H1 (cell line): Measurements from ENCODE around the gene MYDGF. TPM values are rescaled to one million over a fixed set of nuclear protein-coding genes. Genes with fewer than 3 reads are reported as not detected.

Experiments used
- CTCF ChIA-PET: fragments of 300-600 bp; sonication (Branson Sonifier 250); formaldehyde crosslinking; loops from one replicate; lab custom pipeline; 2021; ENCODE audit not compliant: partially characterized antibody; lab: Charles Lee
- POLR2A ChIA-PET: fragments of 300-600 bp; sonication (Branson Sonifier 250); formaldehyde crosslinking; loops from one replicate; lab custom pipeline; 2021; ENCODE audit warnings: inconsistent platforms; ENCODE audit not compliant: partially characterized antibody; lab: Charles Lee
- DNase-seq, 2 experiments: peaks; one replicate each; pipeline versions ENCODE4 v3.0.0 to v3.0.0-alpha.2; 2010 to 2022; ENCODE audit warnings: low spot score in 2 of 2, low read depth in 1 of 2, mixed read lengths in 1 of 2
- FAIRE-seq: peaks from 2 replicates; lab custom pipeline; 2011; peaks lifted over from hg19 to GRCh38; lab: Jason Lieb, UNC
- H2AFZ ChIP-seq: 2 replicates; pipeline ENCODE4 v1.8.1; 2012; ENCODE audit warnings: low read length, inconsistent platforms
- H2AK5ac ChIP-seq: 2 replicates; pipeline ENCODE4 v1.6.1; 2013; ENCODE audit warnings: low read depth, low read length
- H2BK120ac ChIP-seq: replicated peaks from 2 replicates; pipeline ENCODE3; 2013; ENCODE audit warnings: low read depth, low read length, inconsistent platforms
- H2BK12ac ChIP-seq: 2 replicates; pipeline ENCODE4 v1.6.1; 2013; ENCODE audit warnings: low read depth, low read length
- H2BK15ac ChIP-seq: 2 replicates; pipeline ENCODE4 v1.6.1; 2013; ENCODE audit warnings: low read length
- H2BK20ac ChIP-seq: 2 replicates; pipeline ENCODE4 v1.6.1; 2013; ENCODE audit warnings: low read length
- H2BK5ac ChIP-seq: 2 replicates; pipeline ENCODE4 v1.6.1; 2013; ENCODE audit warnings: low read depth, low read length
- H3K14ac ChIP-seq: 2 replicates; pipeline ENCODE4 v1.6.1; 2013; ENCODE audit warnings: inconsistent platforms; ENCODE audit not compliant: insufficient read length
- H3K18ac ChIP-seq: 2 replicates; pipeline ENCODE4 v1.6.1; 2013; ENCODE audit warnings: low read length; ENCODE audit errors: extremely low read depth
- H3K23ac ChIP-seq: 2 replicates; pipeline ENCODE4 v1.6.1; 2013; ENCODE audit warnings: inconsistent platforms; ENCODE audit not compliant: insufficient read length
- H3K23me2 ChIP-seq: 2 replicates; pipeline ENCODE4 v1.6.1; 2013; ENCODE audit warnings: low read depth, low read length
- H3K27ac ChIP-seq: 2 replicates; pipeline ENCODE4 v1.6.1; 2011; ENCODE audit warnings: low read depth, low read length, inconsistent platforms
- H3K27me3 ChIP-seq, 4 experiments: replicated peaks in 1 of 4; 1 replicate in 1 of 4; 2 replicates in 3 of 4; pipeline versions ENCODE4 v1.6.1 to v1.8.1; 2011 to 2013; ENCODE audit warnings: low read length in 3 of 4, mild to moderate bottlenecking in 3 of 4, inconsistent platforms in 2 of 4, mixed read lengths in 2 of 4, moderate library complexity in 1 of 4; ENCODE audit not compliant: control insufficient read depth in 3 of 4, insufficient read depth in 3 of 4; ENCODE audit errors: extremely low read depth in 1 of 4
- H3K36me3 ChIP-seq, 4 experiments: 2 replicates each; pipeline versions ENCODE4 v1.6.1 to v1.8.1; 2011 to 2013; ENCODE audit warnings: mild to moderate bottlenecking in 4 of 4, low read length in 3 of 4, moderate library complexity in 2 of 4, control low read depth in 1 of 4, inconsistent platforms in 1 of 4; ENCODE audit not compliant: insufficient read depth in 4 of 4, control insufficient read depth in 2 of 4
- H3K4ac ChIP-seq: replicated peaks from 2 replicates; pipeline ENCODE3; 2013; ENCODE audit warnings: low read length, low read depth, mixed read lengths, inconsistent platforms; ENCODE audit not compliant: insufficient read length
- H3K4me1 ChIP-seq, 4 experiments: replicated peaks in 1 of 4; 1 replicate in 1 of 4; 2 replicates in 3 of 4; pipeline versions ENCODE4 v1.6.1 to v1.8.1; 2011 to 2013; ENCODE audit warnings: low read length in 3 of 4, inconsistent platforms in 2 of 4, mixed read lengths in 1 of 4; ENCODE audit not compliant: insufficient read depth in 4 of 4, control insufficient read depth in 3 of 4
- H3K4me2 ChIP-seq, 2 experiments: 2 replicates each; pipeline versions ENCODE4 v1.6.1 to v1.8.1; 2011 to 2013; ENCODE audit warnings: low read depth in 2 of 2, low read length in 2 of 2, control low read depth in 1 of 2, inconsistent platforms in 1 of 2, mild to moderate bottlenecking in 1 of 2; ENCODE audit not compliant: insufficient read depth in 1 of 2
- H3K4me3 ChIP-seq, 4 experiments: fragments of 200-600, 300-600 bp in 1 of 4; sonication (generic), shearing (Covaris generic), sonication (Bioruptor Twin) in 1 of 4; 2 replicates each; pipeline versions ENCODE4 v1.5.1 to v1.8.1; 2011 to 2016; ENCODE audit warnings: low read length in 4 of 4, low read depth in 3 of 4, control low read depth in 2 of 4, inconsistent platforms in 2 of 4, mild to moderate bottlenecking in 2 of 4, mixed read lengths in 1 of 4, moderate library complexity in 1 of 4; ENCODE audit not compliant: insufficient read depth in 2 of 4; ENCODE audit errors: extremely low read depth in 1 of 4
- H3K56ac ChIP-seq: replicated peaks from 2 replicates; pipeline ENCODE3; 2013; ENCODE audit warnings: low read depth, mild to moderate bottlenecking, mixed read lengths, low read length, inconsistent platforms; ENCODE audit not compliant: insufficient read length
- H3K79me1 ChIP-seq: 2 replicates; pipeline ENCODE4 v1.6.1; 2013; ENCODE audit warnings: low read depth, low read length, control low read depth
- H3K79me2 ChIP-seq, 2 experiments: 2 replicates each; pipeline versions ENCODE4 v1.6.1 to v1.8.1; 2012 to 2013; ENCODE audit warnings: low read length in 2 of 2, mild to moderate bottlenecking in 2 of 2, inconsistent platforms in 1 of 2; ENCODE audit not compliant: insufficient read depth in 2 of 2, control insufficient read depth in 1 of 2
- H3K9ac ChIP-seq, 4 experiments: replicated peaks in 1 of 4; 1 replicate in 1 of 4; 2 replicates in 3 of 4; pipeline versions ENCODE4 v1.6.1 to v1.8.1; 2011 to 2013; ENCODE audit warnings: low read depth in 3 of 4, low read length in 3 of 4, control low read depth in 2 of 4, mild to moderate bottlenecking in 2 of 4, moderate library complexity in 2 of 4, inconsistent platforms in 1 of 4; ENCODE audit errors: extremely low read depth in 1 of 4
- H3K9me3 ChIP-seq, 2 experiments: 2 replicates each; pipeline versions ENCODE4 v1.6.1 to v1.8.1; 2012 to 2013; ENCODE audit warnings: mild to moderate bottlenecking in 2 of 2, moderate library complexity in 2 of 2, control low read depth in 1 of 2, inconsistent platforms in 1 of 2, low read depth in 1 of 2, low read length in 1 of 2, mixed read lengths in 1 of 2; ENCODE audit not compliant: insufficient read depth in 2 of 2
- H4K20me1 ChIP-seq, 2 experiments: replicated peaks in 1 of 2; 2 replicates each; pipeline versions ENCODE3 to v1.8.1; 2011 to 2013; ENCODE audit warnings: inconsistent platforms in 2 of 2, low read length in 2 of 2, mild to moderate bottlenecking in 1 of 2; ENCODE audit not compliant: insufficient read depth in 2 of 2, control insufficient read depth in 1 of 2
- H4K5ac ChIP-seq: 2 replicates; pipeline ENCODE4 v1.6.1; 2013; ENCODE audit warnings: low read length, low read depth, mixed read lengths, inconsistent platforms; ENCODE audit not compliant: insufficient read length
- H4K8ac ChIP-seq: 2 replicates; pipeline ENCODE4 v1.8.0; 2013; ENCODE audit warnings: mild to moderate bottlenecking, moderate library complexity, low read length, inconsistent platforms; ENCODE audit not compliant: insufficient read depth; ENCODE audit errors: extremely low read depth
- H4K91ac ChIP-seq: replicated peaks from 2 replicates; pipeline ENCODE3; 2013; ENCODE audit warnings: low read length, mixed read lengths, inconsistent platforms; ENCODE audit not compliant: insufficient read length
- ATF2 ChIP-seq: IDR thresholded peaks from 2 replicates; pipeline ENCODE4 v1.6.1; 2012; ENCODE audit warnings: low read length, inconsistent platforms
- BRCA1 ChIP-seq: IDR thresholded peaks from 2 replicates; pipeline ENCODE4 v1.6.1; 2012; ENCODE audit warnings: low read depth, low read length, improper control_type of control experiment
- FOSL1 ChIP-seq: IDR thresholded peaks from 2 replicates; pipeline ENCODE4 v1.6.1; 2011; ENCODE audit warnings: mild to moderate bottlenecking, low read depth, low read length, moderate library complexity; ENCODE audit not compliant: insufficient read depth
- SP1 ChIP-seq: IDR thresholded peaks from 2 replicates; pipeline ENCODE4 v1.6.1; 2011; ENCODE audit warnings: low read depth, low read length
- TCF12 ChIP-seq: IDR thresholded peaks from 2 replicates; pipeline ENCODE4 v1.6.1; 2011; ENCODE audit warnings: low read depth, mild to moderate bottlenecking, low read length
- YY1 ChIP-seq: IDR thresholded peaks from 2 replicates; pipeline ENCODE4 v1.6.1; 2011; ENCODE audit warnings: low read depth, mild to moderate bottlenecking, low read length
- WGBS, 2 experiments: shearing (Covaris generic) in 1 of 2; methylation state at CpG; one replicate each; pipeline versions ENCODE4 v1.1.6 to v1.1.7; 2013 to 2015; ENCODE audit warnings: low lambda C conversion rate in 2 of 2, mixed read lengths in 2 of 2, inconsistent platforms in 1 of 2, low coverage in 1 of 2, missing lambda C conversion rate in 1 of 2; ENCODE audit not compliant: insufficient replicate concordance in 2 of 2, insufficient coverage in 1 of 2, insufficient read length in 1 of 2; ENCODE audit errors: extremely low coverage in 1 of 2, missing lambda C conversion rate in 1 of 2; 5-methylcytosine and 5-hydroxymethylcytosine counted together
- polyA plus RNA-seq, 7 experiments: library from polyadenylated mRNA; depleted of rRNA in 3 of 7; stranded (reverse) in 5 of 7; unstranded in 2 of 7; fragments of >200 nt in 5 of 7; fragments of 200-250 nt in 2 of 7; gene quantifications; 1 replicate in 5 of 7; 2 replicates in 1 of 7; 4 replicates in 1 of 7; pipeline versions ENCODE4 v1.2.1 to v1.2.3, GENCODE V29; 2011 to 2013; ENCODE audit warnings: missing spikeins in 2 of 7, mixed read lengths in 2 of 7
- total RNA-seq: library from RNA; stranded (reverse); fragmentation: NEBNext Ultra II Directional; extraction: Animal tissue kit (Norgen Biotek cat#: 25700); gene quantifications from 2 replicates; pipeline ENCODE4 v1.2.1, GENCODE V29; 2021

MYDGF gene
- total and polyA plus RNA-seq, 2 of the 8 experiments (the other 6 are each of a cell fraction or from before 2014, with no cell fraction given), result 40.6 to 51.1 TPM

- Histone ChIP-seq H3K27ac (no peak overlapping the region), H4K5ac (no peak overlapping the region), H2BK12ac (no peak overlapping the region), H2BK15ac (no peak overlapping the region), H3K9ac (no peak overlapping the region), H4K20me1 (peaks cover 0 to 8% of the 10 kb centered on the region in 2 experiments), H3K4me1 (no peaks in the 10 kb centered on the region), H2AK5ac (no peak overlapping the region), H2BK20ac (no peak overlapping the region), H3K36me3 (peaks cover 2 to 10% (median 8%) of the 10 kb centered on the region in 4 experiments; a peak in 6 of 8 replicates), H2BK120ac (no peak overlapping the region), H4K8ac (no peak overlapping the region), H3K23ac (no peak overlapping the region), H3K4me3 (no peak overlapping the region), H3K14ac (no peak overlapping the region), H3K4me2 (no peak overlapping the region), H3K18ac (no peak overlapping the region), H4K91ac (no peak overlapping the region), H3K9me3 (no peaks in the 10 kb centered on the region), H3K79me1 (no peaks in the 10 kb centered on the region; the same call in 1 of the 2 replicates), H3K27me3 (no peaks in the 10 kb centered on the region), H2AFZ (no peak overlapping the region), H3K4ac (no peak overlapping the region), H2BK5ac (no peak overlapping the region), H3K23me2 (peaks cover 2% of the 10 kb centered on the region; the same call in 1 of the 2 replicates), H3K79me2 (no peaks in the 10 kb centered on the region), H3K56ac (no peak overlapping the region)
- DNase-seq, result no peak
- CTCF ChIA-PET, result interaction anchor here (0.7 to 3.0 kb wide), 6 partner anchors 11 to 1076 kb away, joined by 3 to 17 read pairs (median 8); no protein-coding TSS in a partner anchor
- POLR2A ChIA-PET, result interaction anchor here (0.6 to 1.7 kb wide), 4 partner anchors 8 to 57 kb away, joined by 3 to 5 read pairs (median 3); no protein-coding TSS in a partner anchor
- no peak for FAIRE-seq
- WGBS, 2 experiments, result 87% methylated on average over 4 of the region's 4 CpGs; no CpG with 5 or more reads in 1 of the 2 experiments
- no peak for TF ChIP-seq FOSL1
- TF ChIP-seq BRCA1, result no peak
- no peak for TF ChIP-seq YY1
- no peak for TF ChIP-seq ATF2
- no peak for TF ChIP-seq TCF12
- TF ChIP-seq SP1, result no peak
Observed at GRCh38 chr19:4660993-4661392, 9.1 kb downstream of the MYDGF start.
